ENCODE data around the gene PYGM.

GRCh38 chr11:64801561-64802369 is 42.0 kb upstream of the PYGM start:
- TF ChIP-seq CTCF (IDR thresholded peaks at IDR 0.05 in 8 of 11, conservative IDR thresholded peaks at IDR 0.05 in 3 of 11) (no peak), POLR2AphosphoS5 (IDR thresholded peaks at IDR 0.05) (peak in 2 of 3 donors; percentile 22 to 28), POLR2A (IDR thresholded peaks at IDR 0.05) (no peak)
